Smooth muscle cell (in vitro differentiated cells): ENCODE data around the gene SMG7. TPM values are rescaled to one million over a fixed set of nuclear protein-coding genes. Genes with fewer than 3 reads are reported as not detected.

ENCODE experiments used
- DNase-seq: peaks from one replicate; lab custom pipeline; 2025; ENCODE audit not compliant: unreplicated experiment; lab: John Stamatoyannopoulos, UW
- H2AFZ ChIP-seq: fragments of 200-600 bp; sonication (generic); 2 replicates; pipeline ENCODE4 v1.6.0; 2016; ENCODE audit warnings: antibody characterized with exemption, low read depth, mild to moderate bottlenecking
- H3F3A ChIP-seq: fragments of 200-600 bp; sonication (generic); 2 replicates; pipeline ENCODE4 v1.6.0; 2017; ENCODE audit warnings: antibody characterized with exemption, low read depth
- H3K27ac ChIP-seq: fragments of 200-600 bp; sonication (generic); 2 replicates; pipeline ENCODE4 v1.5.1; 2016; ENCODE audit warnings: low read depth, mild to moderate bottlenecking
- H3K27me3 ChIP-seq: fragments of 200-600 bp; sonication (generic); 2 replicates; pipeline ENCODE4 v1.6.1; 2016; ENCODE audit warnings: low read depth, mild to moderate bottlenecking
- H3K36me3 ChIP-seq: fragments of 200-600 bp; sonication (generic); 2 replicates; pipeline ENCODE4 v1.5.1; 2016; ENCODE audit warnings: low read depth
- H3K4me1 ChIP-seq: fragments of 200-600 bp; sonication (generic); 2 replicates; pipeline ENCODE4 v1.5.1; 2016; ENCODE audit warnings: low read depth
- H3K4me2 ChIP-seq: fragments of 200-600 bp; sonication (generic); 2 replicates; pipeline ENCODE4 v1.6.0; 2016; ENCODE audit warnings: mild to moderate bottlenecking
- H3K4me3 ChIP-seq: fragments of 200-600 bp; sonication (generic); 2 replicates; pipeline ENCODE4 v1.5.1; 2016; ENCODE audit warnings: mild to moderate bottlenecking
- H3K79me2 ChIP-seq: fragments of 200-600 bp; sonication (generic); 2 replicates; pipeline ENCODE4 v1.6.0; 2016; ENCODE audit warnings: low read depth, mild to moderate bottlenecking
- H3K9ac ChIP-seq: fragments of 200-600 bp; sonication (generic); 2 replicates; pipeline ENCODE4 v1.6.0; 2016; ENCODE audit warnings: low read depth
- H3K9me3 ChIP-seq: fragments of 200-600 bp; sonication (generic); replicated peaks from 2 replicates; pipeline ENCODE4 v1.5.1; 2016; ENCODE audit warnings: low read depth
- H4K20me1 ChIP-seq: fragments of 200-600 bp; sonication (generic); 2 replicates; pipeline ENCODE4 v1.6.0; 2016; ENCODE audit warnings: low read depth
- CTCF ChIP-seq: fragments of 200-600 bp; sonication (generic); IDR thresholded peaks from 2 replicates; pipeline ENCODE4 v1.5.1; 2017; ENCODE audit warnings: borderline replicate concordance, mild to moderate bottlenecking, antibody characterized with exemption; ENCODE audit not compliant: insufficient read depth, poor library complexity, severe bottlenecking
- WGBS: methylation state at CpG from one replicate; pipeline ENCODE4 v1.1.7; 2016; ENCODE audit warnings: low lambda C conversion rate; 5-methylcytosine and 5-hydroxymethylcytosine counted together
- polyA plus RNA-seq: library from polyadenylated mRNA; unstranded; fragments of >200 nt; fragmentation: Nextera tagmentation; extraction: Ambion mirVana; gene quantifications from 2 replicates; pipeline ENCODE4 v1.2.1, GENCODE V29; 2016
- total RNA-seq: library from RNA; depleted of rRNA; stranded (reverse); fragments of >200 nt; gene quantifications from 2 replicates; pipeline ENCODE4 v1.2.3, GENCODE V29; 2014

Gene SMG7
- total and polyA plus RNA-seq, 2 experiments from 2014 or later, result 18.3 to 40.4 TPM

- H3K27me3 ChIP-seq, result no peaks in the 10 kb centered on the region
- H3K4me3 ChIP-seq, result no peak overlapping the region
- no peak overlapping the region for H3K9ac ChIP-seq
- no peaks in the 10 kb centered on the region for H3F3A ChIP-seq
- no peaks in the 10 kb centered on the region for H3K36me3 ChIP-seq
- WGBS, result 89% methylated on average over 4 of the region's 4 CpGs
- DNase-seq, result no peak
- no peaks in the 10 kb centered on the region for H3K79me2 ChIP-seq
- no peak for TF ChIP-seq CTCF
- no peak overlapping the region for H3K4me2 ChIP-seq
- no peak overlapping the region for H2AFZ ChIP-seq
- H3K4me1 ChIP-seq, result no peaks in the 10 kb centered on the region
- no peaks in the 10 kb centered on the region for H3K9me3 ChIP-seq
- H4K20me1 ChIP-seq, result no peaks in the 10 kb centered on the region
- no peak overlapping the region for H3K27ac ChIP-seq
Measured at GRCh38 chr1:183431840-183432547, 40.3 kb upstream of the SMG7 start.

DNA sequence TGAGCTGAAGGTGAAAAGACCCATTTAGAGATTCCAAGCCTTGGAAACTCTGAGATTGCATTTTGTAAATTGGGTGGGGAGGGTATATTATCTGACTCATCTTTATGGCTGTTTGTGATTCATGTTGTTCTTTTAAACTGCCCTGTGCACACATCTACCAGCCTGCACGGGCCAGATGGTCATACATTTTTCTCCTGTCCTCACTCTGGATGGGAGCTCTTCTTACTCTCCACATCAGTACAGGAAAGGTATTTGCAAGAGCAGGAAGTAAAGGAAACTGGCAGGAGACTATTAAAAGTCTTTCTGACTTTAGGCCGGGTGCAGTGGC lies 39.8 kb upstream of the SMG7 start:
- DNase-seq, result no peak
- Histone ChIP-seq H3K9ac (no peak overlapping the region), H3K9me3 (no peaks in the 10 kb centered on the region), H4K20me1 (no peaks in the 10 kb centered on the region), H3K4me2 (no peak overlapping the region), H3K36me3 (no peaks in the 10 kb centered on the region), H2AFZ (no peak overlapping the region), H3K4me1 (no peaks in the 10 kb centered on the region), H3K4me3 (no peak overlapping the region), H3K27ac (no peak overlapping the region), H3F3A (no peaks in the 10 kb centered on the region), H3K79me2 (no peaks in the 10 kb centered on the region), H3K27me3 (no peaks in the 10 kb centered on the region)
- 60% methylated on average over 2 of the region's 2 CpGs for WGBS
- TF ChIP-seq CTCF, result no peak

DNA sequence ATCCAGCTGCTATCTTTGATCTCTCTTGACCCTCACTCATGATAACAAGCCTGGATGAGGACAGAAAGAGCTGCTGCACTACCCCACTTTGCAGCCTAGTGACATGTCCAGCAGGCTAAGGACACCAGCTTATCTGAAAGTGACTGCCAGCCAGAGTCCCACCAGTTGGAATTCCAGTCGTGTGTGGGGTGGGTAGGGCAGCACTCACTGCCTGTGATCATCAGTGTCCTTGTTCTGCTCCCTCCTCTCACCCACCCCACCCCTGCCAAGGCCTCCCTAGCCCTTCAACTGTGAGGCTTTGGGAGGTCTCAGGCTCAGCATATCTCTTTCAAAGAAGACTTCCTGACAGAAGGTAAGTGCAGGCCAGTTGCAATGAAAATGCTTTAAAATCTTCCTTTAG lies 38.6 kb upstream of the SMG7 start:
- Histone ChIP-seq H3K4me2 (no peak overlapping the region), H3K9ac (no peak overlapping the region), H3K9me3 (no peaks in the 10 kb centered on the region), H3K4me1 (no peaks in the 10 kb centered on the region), H2AFZ (no peak overlapping the region), H4K20me1 (no peaks in the 10 kb centered on the region), H3F3A (no peaks in the 10 kb centered on the region), H3K27me3 (no peaks in the 10 kb centered on the region), H3K79me2 (no peaks in the 10 kb centered on the region), H3K36me3 (no peaks in the 10 kb centered on the region), H3K27ac (no peak overlapping the region), H3K4me3 (no peak overlapping the region)
- TF ChIP-seq CTCF, result no peak
- WGBS, result 11% methylated on average over 1 of the region's 1 CpG
- DNase-seq, result no peak

GRCh38 chr1:183435497-183435896 lies 36.8 kb upstream of the SMG7 start:
- WGBS, result 76% methylated on average over 2 of the region's 2 CpGs
- no peak overlapping the region for H3K4me3 ChIP-seq
- H3K36me3 ChIP-seq, result no peaks in the 10 kb centered on the region
- no peak overlapping the region for H3K9ac ChIP-seq
- no peaks in the 10 kb centered on the region for H3K9me3 ChIP-seq
- no peak overlapping the region for H2AFZ ChIP-seq
- no peak overlapping the region for H3K27ac ChIP-seq
- H3K27me3 ChIP-seq, result no peaks in the 10 kb centered on the region
- H3K4me2 ChIP-seq, result no peak overlapping the region
- TF ChIP-seq CTCF, result no peak
- no peak for DNase-seq
- no peaks in the 10 kb centered on the region for H3K4me1 ChIP-seq
- no peaks in the 10 kb centered on the region for H4K20me1 ChIP-seq
- H3K79me2 ChIP-seq, result no peaks in the 10 kb centered on the region
- no peaks in the 10 kb centered on the region for H3F3A ChIP-seq
